Stimulated activated CD4-positive, alpha-beta T cell treated with anti-CD3 and anti-CD28 coated beads, Interleukin-15, amount 100 ng/mL, for 24 hours (primary cell): Measurements from ENCODE around the gene RUFY4.
"Not testable (repeated sequence)": the region's sequence is repeated elsewhere in the genome, so short reads cannot be mapped to it uniquely, and the experiment has no call there.

Experiments used
- DNase-seq: peaks from one replicate; pipeline ENCODE4 v3.0.0-alpha.2; 2020

RUFY4 gene

DNA sequence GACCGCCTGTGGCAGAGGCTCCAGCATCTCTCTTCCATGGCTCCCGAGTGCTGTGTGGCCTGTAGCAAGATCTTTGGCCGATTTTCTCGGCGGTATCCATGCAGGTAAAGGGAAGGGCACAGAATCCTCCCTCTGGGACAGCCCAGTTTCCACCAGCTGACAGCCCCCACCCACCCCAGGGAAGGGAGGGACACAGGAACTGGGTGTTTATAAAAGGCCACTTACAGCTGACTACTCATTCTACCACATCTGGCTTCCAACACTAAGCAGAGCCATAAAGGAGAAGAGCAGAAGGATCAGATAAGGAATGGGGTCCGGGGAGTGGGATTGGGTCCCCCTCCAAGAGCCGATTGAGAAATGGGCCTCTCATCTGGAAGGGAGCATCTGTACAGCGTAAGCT lies 20.2 kb downstream of the RUFY4 start:
- DNase-seq, result no peak

DNA sequence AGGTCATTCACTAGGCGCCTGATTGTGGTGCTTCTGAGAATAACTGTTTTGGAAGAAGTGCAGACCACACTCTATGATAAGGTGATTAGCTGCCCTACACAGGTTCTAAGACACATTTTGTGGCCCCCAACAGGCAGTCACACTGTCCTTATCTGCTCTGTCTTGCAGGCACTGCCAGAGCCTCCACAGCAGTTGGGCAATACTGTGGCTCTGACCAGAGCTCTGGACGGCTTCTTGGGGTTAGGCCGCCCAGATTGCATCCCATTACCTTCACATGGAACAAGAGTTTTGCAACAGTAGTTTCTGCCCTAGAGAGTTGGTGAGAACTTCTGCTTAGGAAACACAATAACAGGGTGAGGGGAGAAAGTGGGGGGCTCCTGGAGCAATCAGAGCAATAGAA lies 22.7 kb downstream of the RUFY4 start:
- no peak for DNase-seq

DNA sequence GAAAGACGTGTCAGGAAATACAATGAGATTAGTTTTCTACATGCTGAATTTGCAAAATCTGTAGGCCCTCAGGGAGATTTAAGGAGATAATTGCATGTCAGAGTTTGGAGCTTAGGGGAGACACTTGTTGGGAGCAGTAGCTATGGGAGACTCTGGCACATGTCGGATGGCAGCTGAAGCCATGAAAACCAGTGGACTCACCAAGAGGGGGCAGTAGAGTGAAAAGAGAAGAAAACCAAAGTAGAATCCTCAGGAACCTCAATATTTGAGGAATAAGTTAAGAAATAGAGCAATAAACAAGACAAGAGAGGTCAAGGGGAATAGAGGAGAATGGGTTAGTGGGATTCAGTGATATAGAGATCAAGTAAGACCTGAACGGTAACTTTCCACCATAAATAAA lies 24.8 kb downstream of the RUFY4 start:
- no peak for DNase-seq

DNA sequence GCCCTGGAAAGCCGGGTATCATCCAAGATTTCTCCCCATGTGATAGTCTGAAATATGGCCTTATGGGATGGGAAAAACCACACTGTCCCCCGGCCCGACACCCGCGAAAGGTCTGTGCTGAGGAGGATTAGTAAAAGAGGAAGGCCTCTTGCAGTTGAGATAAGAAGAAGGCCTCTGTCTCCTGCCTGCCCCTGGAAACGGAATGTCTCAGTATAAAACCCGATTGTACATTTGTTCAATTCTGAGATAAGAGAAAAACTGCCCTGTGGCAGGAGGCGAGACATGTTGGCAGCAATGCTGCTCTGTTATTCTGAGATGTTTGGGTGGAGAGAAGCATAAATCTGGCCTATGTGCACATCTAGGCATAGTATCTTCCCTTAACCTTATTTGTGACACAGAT lies 26.8 kb downstream of the RUFY4 start:
- DNase-seq, result no peak

DNA sequence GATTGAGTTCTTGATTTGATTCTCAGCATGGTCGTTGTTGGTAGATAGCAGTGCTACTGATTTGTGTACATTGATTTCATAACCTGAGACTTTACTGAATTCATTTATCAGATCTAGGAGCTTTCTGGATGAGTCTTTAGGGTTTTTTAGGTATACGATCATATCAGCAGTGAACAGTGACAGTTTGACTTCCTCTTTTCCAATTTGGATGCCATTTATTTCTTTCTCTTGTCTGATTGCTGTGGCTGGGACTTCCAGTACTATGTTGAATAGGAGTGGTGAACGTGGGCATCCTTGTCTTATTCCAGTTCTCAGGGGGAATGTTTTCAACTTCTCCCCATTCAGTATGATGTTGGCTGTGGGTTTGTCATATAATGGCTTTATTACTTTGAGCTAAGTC lies 28.9 kb downstream of the RUFY4 start:
- DNase-seq, result no peak

DNA sequence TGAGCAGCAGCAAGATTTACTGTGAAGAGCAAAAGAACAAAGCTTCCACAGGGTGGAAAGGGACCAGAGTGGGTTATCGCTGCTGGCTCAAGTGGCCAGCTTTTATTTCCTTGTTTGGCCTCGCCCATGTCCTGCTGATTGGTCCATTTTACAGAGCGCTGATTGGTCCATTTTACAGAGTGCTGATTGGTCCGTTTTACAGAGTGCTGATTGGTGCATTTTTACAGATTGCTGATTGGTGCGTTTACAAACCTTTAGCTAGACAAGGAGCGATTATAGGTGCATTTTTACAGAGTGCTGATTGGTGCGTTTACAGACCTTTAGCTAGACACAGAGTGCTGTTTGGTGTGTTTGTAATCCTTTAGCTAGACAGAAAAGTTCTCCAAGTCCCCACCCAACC lies 39.8 kb downstream of the RUFY4 start:
- DNase-seq, result not testable (repeated sequence)

DNA sequence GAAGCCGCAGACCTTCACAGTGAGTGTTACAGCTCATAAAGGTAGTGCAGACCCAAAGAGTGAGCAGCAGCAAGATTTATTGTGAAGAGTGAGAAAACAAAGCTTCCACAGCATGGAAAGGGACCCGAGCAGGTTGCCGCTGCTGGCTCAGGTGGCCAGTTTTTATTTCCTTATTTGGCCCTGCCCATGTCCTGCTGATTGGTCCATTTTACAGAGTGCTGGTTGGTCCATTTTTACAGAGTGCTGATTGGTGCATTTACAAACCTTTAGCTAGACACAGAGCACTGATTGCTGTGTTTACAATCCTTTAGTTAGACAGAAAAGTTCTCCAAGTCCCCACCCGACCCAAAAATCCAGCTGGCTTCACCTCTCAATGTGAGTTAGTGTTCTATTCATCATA lies 52.7 kb downstream of the RUFY4 start:
- DNase-seq, result not testable (repeated sequence)

DNA sequence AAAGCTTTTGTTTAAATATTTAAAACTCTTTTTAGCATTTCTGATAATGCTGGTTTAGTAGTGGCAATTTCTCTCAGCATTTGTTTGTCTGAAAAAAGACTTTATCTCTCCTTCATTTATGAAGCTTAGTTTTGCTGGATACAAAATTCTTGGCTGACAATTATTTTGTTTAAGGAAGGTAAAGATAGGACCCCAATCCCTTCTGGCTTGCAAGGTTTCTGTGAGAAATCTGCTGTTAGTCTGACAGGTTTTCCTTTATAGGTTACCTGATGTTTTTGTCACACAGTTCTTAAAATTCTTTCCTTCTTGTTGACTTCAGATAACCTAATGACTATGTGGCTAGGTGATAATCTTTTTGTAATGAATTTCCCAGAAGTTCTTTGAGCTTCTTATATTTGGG lies 53.2 kb downstream of the RUFY4 start:
- not testable (repeated sequence) for DNase-seq

DNA sequence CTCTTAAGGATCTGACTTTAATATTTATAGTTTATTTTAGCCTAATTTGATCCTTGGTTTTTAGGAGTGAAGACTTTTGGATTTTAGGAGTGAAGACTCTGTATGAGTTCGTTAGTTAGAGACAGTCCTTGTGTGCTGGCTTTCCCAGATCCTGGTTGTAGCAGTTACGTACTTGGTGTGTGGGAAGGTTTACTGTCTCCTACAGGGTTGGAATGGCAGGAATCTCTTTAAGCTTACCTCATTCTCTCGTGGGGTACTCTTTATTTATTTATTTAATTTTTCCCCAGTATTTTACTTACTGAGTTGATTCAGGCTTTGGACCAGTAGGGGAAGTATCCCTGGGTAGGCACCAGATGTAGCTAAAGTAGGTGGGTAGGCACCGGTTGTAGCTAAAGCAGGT lies 54.9 kb downstream of the RUFY4 start:
- no peak for DNase-seq

DNA sequence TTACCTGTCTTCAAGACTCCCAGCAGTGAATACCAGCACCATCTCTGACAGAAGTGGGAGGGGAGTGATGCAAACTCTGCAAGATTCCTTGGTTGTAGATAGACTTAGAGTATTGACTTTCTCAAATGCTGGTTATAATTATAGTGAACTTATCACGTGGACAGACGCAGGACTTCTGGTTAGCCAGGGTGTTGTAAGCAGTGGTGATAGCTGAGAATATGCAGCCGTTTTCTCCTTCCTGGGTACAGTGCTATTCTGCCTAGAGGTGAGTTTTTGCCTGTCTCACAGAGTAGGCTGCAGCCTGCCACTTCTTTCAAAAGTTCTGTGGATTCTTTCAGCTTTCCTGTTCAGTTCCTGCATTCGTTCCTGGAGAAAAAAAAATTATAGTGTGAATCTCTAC lies 56.0 kb downstream of the RUFY4 start:
- no peak for DNase-seq

DNA sequence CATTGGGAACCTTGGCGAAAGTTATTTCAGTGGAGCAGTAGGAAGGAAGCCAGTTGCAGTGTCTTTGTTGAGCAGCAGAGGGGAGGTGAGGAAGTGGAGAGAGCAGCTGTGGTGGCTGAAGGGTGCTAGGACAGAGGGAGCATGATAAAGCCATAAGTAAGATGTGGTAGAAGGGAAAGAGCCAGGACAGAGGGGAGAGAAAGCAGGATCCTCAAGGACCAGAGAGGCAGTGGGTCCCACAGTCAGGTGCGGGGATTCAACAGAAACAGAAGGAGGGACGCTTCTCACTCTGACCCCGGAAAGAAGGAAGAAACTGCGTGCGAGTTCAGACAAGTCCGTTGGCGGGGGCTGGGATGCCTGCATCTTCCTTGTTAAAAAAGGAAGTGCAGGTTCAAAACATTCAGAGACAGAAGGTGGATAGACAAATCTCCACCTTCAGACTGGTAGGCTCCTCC lies 56.6 kb downstream of the RUFY4 start, which contains the start of gene CXCR2:
Gene CXCR2, plus strand, starts transcription at position 403 of the 455 bp plus-strand sequence. CDS start 8,774 bp downstream, outside the sequence.
- no peak for DNase-seq

DNA sequence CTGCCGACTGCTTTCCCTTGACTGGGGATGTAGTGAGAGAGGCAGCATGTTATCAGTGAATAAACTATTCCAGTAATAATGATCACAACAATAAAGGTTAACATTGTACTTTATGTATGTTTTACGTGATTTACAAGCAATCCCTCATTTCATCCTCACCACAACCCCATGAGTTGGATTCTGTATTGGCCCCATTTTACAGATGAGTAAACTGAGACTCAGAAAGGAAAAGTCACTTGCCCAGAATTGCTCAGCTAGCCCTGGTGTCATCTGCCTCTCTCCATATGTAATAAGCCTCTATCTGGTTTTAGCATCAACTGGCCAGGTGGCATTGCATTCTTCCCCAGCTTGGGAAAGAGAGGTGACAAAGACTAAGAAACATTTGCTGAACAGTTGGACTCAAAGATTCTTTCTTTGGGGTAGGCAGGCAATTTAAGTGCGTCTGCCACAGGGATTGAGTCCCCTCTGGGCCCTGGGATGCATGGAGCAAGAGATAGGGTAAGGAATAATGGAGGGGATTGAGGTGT lies 58.9 kb downstream of the RUFY4 start:
- DNase-seq, result no peak

DNA sequence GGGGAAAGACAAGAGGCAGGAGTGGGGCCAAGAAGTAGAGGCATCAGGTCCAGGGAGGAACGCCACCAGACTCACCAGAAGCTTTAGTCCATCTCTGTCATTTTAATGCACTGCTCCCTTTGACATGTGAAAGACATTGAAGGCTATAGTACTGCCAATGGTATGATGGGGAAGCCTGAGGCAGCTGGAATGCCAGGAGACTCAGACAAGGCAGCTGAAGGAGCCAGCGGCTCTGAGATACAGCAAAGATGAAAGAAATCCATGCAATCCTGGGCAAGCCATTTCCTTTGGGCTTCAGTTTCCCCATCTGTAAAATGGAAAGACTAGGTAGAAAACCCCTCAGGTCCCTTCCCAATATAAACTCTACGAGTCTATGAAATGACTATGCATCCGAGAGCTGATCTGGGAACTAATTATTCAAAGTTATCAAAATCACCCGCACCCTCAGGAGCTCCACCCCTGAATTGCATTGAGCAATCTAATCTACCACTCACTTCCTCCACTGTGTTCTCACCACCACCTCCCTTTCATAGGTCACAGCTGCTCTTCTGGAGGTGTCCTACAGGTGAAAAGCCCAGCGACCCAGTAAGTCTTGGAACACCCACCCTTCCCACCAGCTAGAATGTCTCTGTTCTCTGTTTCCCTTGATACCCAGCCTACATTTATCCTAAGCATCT lies 59.9 kb downstream of the RUFY4 start:
- DNase-seq, result no peak

DNA sequence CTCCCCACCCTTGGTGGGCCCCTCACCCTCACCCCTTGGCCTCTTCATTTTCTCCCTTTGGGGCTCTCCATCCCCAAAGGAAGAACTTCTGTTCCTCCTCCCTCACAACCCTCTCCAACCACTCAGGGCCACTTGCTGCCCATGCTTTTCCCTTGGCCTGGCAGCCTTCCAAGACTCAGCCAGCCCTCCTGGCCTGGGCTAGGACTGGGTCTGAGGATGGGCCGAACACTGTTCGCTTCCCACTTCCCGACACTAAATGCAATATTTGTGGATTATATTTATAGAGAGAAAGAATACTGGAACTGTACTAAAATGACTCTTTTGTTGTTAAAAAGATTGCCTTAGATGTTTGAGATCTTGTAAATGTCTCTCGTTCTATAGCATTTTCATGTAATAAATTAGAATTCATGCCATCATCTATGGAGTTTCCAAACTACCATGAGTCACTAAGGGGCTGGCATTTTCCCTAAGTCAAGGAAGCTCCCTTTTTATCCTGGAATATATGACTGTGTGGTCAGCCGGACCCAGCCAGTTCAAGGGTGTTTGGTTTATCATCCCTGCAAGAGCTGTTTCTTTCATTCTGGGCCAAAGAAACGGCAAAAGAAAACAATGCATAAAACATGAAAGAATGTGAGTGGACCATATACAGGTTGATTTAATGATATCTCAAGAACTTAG lies 60.5 kb downstream of the RUFY4 start:
- DNase-seq, result no peak

DNA sequence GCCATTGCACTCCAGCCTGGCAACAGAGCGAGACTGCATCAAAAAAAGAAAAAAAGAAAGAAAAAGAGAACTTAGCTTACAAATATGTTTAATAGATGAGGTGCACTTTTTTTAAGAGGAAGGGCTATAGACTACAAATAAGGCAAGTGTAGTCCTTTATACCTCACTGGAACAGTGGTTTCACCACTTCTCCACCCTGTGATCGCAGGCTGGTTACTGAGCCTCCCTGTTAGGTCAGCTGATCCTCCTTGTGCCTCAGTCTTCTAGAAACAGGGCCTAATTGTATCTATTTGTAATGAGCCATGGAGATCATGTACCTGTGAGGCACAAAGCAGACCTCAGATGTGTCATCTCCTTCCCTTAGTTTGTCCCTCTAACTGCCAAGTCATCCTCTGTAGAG lies 61.3 kb downstream of the RUFY4 start:
- DNase-seq, result no peak

DNA sequence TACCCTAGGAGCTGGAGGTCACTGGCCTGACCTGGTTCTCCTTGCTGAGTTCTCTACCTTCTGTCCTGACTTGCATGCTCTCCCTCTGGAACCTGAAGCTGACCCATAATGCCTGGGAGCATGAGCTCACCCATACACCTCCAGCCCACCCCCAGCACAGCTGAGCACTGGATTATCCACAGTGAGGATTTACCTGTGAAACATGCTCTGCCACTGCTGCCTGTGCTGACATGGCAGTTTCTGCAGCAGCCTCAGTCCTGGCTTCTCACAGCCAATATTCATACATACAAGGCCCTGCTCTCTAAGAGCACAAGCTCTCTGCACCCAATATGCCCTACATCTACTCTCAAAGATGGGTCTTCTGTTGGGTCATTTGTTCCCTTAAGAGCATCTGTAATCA lies 61.8 kb downstream of the RUFY4 start:
- no peak for DNase-seq

DNA sequence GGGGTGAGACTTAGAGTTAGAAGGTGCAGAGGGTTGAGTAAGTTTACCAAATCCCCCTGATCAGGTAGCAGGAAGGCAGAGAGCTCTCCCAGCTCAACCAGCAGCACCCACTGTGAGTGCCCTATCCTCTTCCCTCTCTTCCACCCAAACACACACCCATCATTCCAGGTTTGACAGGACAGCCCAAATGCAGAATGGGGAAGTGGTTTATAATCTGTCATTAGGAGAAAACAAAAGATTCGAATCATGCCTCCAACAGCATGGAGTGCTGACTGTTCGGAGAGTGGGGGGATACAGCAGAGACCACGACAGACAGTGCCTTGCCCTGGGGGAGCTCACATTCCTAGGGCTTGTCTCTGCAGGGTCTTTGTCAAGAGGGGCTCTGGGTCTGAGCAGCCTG lies 68.5 kb downstream of the RUFY4 start:
- DNase-seq, result no peak

DNA sequence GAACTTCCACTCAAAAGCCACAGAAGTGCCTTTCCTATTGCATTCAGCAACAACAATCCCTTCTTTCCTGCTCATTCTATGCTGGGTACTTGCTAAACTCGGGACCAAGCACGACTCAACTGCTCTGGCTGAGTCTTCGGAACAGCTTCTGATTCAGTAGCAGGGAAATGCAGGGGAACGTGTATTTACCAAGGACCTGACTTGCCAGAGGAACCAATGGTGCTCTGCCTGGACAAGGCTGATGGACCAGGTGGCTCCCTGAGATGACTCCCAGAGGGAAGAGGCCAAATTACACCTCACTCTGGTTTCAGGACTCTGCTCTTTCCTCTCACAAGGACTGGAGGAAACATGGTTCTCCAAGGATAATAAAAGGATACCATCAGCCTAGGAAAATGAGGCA lies 69.0 kb downstream of the RUFY4 start:
- no peak for DNase-seq
